ENCODE results near the gene SPOCK3. TPM values are rescaled to one million over a fixed set of nuclear protein-coding genes. Genes with fewer than 3 reads are reported as not detected.

The SPOCK3 gene
- total RNA-seq, 8 experiments from 2014 or later = 0.41 to 42.2 (median 18.6) TPM; not detected in 2

GRCh38 chr4:167144605-167145004, 89.7 kb downstream of the SPOCK3 start:
- 0 to 60% (median 35%) methylated on average over 1 of the region's 1 CpG for WGBS, 10 experiments

GRCh38 chr4:167143018-167143417, 91.3 kb downstream of the SPOCK3 start:
- Histone ChIP-seq H3K27ac (no peak overlapping the region), H3K4me1 (replicated peaks in 1 of 2) (no peaks in the 10 kb centered on the region), H3K4me3 (no peak overlapping the region)
- in situ Hi-C loops (cut with MboI; ENCODE audit: low pct_unique_long_range_greater_than_20kb in 2 of 9, low sequenced_read_pairs in 9 of 9, unreplicated experiment in 9 of 9) = no loop called here
- 0 to 94% (median 49%) methylated on average over 2 of the region's 2 CpGs; no CpG with 5 or more reads in 4 of the 10 experiments for WGBS, 10 experiments
- ATAC-seq (replicated peaks in 6 of 8) = no peak

More at GRCh38 chr4:167144605-167145004, 89.7 kb downstream of the SPOCK3 start:
- in situ Hi-C loops (cut with MboI; ENCODE audit: low pct_unique_long_range_greater_than_20kb in 2 of 9, low sequenced_read_pairs in 9 of 9, unreplicated experiment in 9 of 9) = no loop called here
- Histone ChIP-seq H3K4me1 (replicated peaks in 1 of 2) (no peaks in the 10 kb centered on the region), H3K4me3 (no peak overlapping the region), H3K27ac (no peak overlapping the region)
- no peak for ATAC-seq (replicated peaks in 6 of 8)

GRCh38 chr4:167136270-167136669, 98.0 kb downstream of the SPOCK3 start:
- in situ Hi-C loops (cut with MboI; ENCODE audit: low pct_unique_long_range_greater_than_20kb in 2 of 9, low sequenced_read_pairs in 9 of 9, unreplicated experiment in 9 of 9) = no loop called here
- 0 to 100% (median 67%) methylated on average over 1 to 2 of the region's 2 CpGs; no CpG with 5 or more reads in 1 of the 10 experiments for WGBS, 10 experiments

GRCh38 chr4:167129146-167129545, 105.1 kb downstream of the SPOCK3 start:
- no peaks in the 10 kb centered on the region for H3K4me1 ChIP-seq (replicated peaks in 1 of 2)
- no peak overlapping the region for H3K4me3 ChIP-seq
- ATAC-seq (replicated peaks in 6 of 8) = no peak
- WGBS, 10 experiments = 0 to 100% (median 46%) methylated on average over 1 of the region's 1 CpG; no CpG with 5 or more reads in 2 of the 10 experiments
- in situ Hi-C loops (cut with MboI; ENCODE audit: low pct_unique_long_range_greater_than_20kb in 2 of 9, low sequenced_read_pairs in 9 of 9, unreplicated experiment in 9 of 9) = no loop called here
- no peak overlapping the region for H3K27ac ChIP-seq

More at GRCh38 chr4:167136270-167136669, 98.0 kb downstream of the SPOCK3 start:
- Histone ChIP-seq H3K4me1 (replicated peaks in 1 of 2) (no peaks in the 10 kb centered on the region), H3K4me3 (no peak overlapping the region), H3K27ac (no peak overlapping the region)
- ATAC-seq (replicated peaks in 6 of 8) = no peak

- Histone ChIP-seq H3K4me3 (no peak overlapping the region), H3K27ac (no peak overlapping the region), H3K4me1 (replicated peaks in 1 of 2) (no peaks in the 10 kb centered on the region)
- ATAC-seq (replicated peaks in 6 of 8) = no peak
- WGBS, 10 experiments = 0 to 100% (median 73%) methylated on average over 1 to 2 of the region's 2 CpGs; no CpG with 5 or more reads in 1 of the 10 experiments
- in situ Hi-C loops (cut with MboI; ENCODE audit: low pct_unique_long_range_greater_than_20kb in 2 of 9, low sequenced_read_pairs in 9 of 9, unreplicated experiment in 9 of 9) = no loop called here
Measured at GRCh38 chr4:167119392-167119791, 114.9 kb downstream of the SPOCK3 start.

GRCh38 chr4:167117273-167117672, 117.0 kb downstream of the SPOCK3 start:
- Histone ChIP-seq H3K4me1 (replicated peaks in 1 of 2) (no peaks in the 10 kb centered on the region), H3K27ac (no peak overlapping the region), H3K4me3 (no peak overlapping the region)
- no peak for ATAC-seq (replicated peaks in 6 of 8)
- WGBS, 10 experiments = 0 to 73% (median 22%) methylated on average over 1 to 3 of the region's 4 CpGs; no CpG with 5 or more reads in 5 of the 10 experiments
- in situ Hi-C loops (cut with MboI; ENCODE audit: low pct_unique_long_range_greater_than_20kb in 2 of 9, low sequenced_read_pairs in 9 of 9, unreplicated experiment in 9 of 9) = no loop called here

- no peak overlapping the region for H3K4me3 ChIP-seq
- H3K4me1 ChIP-seq (replicated peaks in 1 of 2) = no peaks in the 10 kb centered on the region
- 0 to 100% (median 69%) methylated on average over 1 to 4 of the region's 4 CpGs for WGBS, 10 experiments
- no peak for ATAC-seq (replicated peaks in 6 of 8)
- no peak overlapping the region for H3K27ac ChIP-seq
- in situ Hi-C loops (cut with MboI; ENCODE audit: low pct_unique_long_range_greater_than_20kb in 2 of 9, low sequenced_read_pairs in 9 of 9, unreplicated experiment in 9 of 9) = no loop called here
Measured at GRCh38 chr4:167114416-167114971, 119.8 kb downstream of the SPOCK3 start.

- WGBS, 10 experiments = 0 to 100% (median 40%) methylated on average over 1 of the region's 1 CpG; no CpG with 5 or more reads in 6 of the 10 experiments
- in situ Hi-C loops (cut with MboI; ENCODE audit: low pct_unique_long_range_greater_than_20kb in 2 of 9, low sequenced_read_pairs in 9 of 9, unreplicated experiment in 9 of 9) = no loop called here
Measured at GRCh38 chr4:167111622-167112021, 122.7 kb downstream of the SPOCK3 start.

GRCh38 chr4:167111092-167111491, 123.2 kb downstream of the SPOCK3 start:
- 85 to 100% (median 93%) methylated on average over 2 of the region's 2 CpGs; no CpG with 5 or more reads in 1 of the 10 experiments for WGBS, 10 experiments
- in situ Hi-C loops (cut with MboI; ENCODE audit: low pct_unique_long_range_greater_than_20kb in 2 of 9, low sequenced_read_pairs in 9 of 9, unreplicated experiment in 9 of 9) = no loop called here
- ATAC-seq (replicated peaks in 6 of 8) = no peak
- Histone ChIP-seq H3K4me3 (no peak overlapping the region), H3K27ac (no peak overlapping the region), H3K4me1 (replicated peaks in 1 of 2) (no peaks in the 10 kb centered on the region)

More at GRCh38 chr4:167111622-167112021, 122.7 kb downstream of the SPOCK3 start:
- Histone ChIP-seq H3K4me3 (no peak overlapping the region), H3K27ac (no peak overlapping the region), H3K4me1 (replicated peaks in 1 of 2) (no peaks in the 10 kb centered on the region)
- ATAC-seq (replicated peaks in 6 of 8) = peak in 1 of 8 experiments; percentile 19

- WGBS, 10 experiments = 36 to 95% (median 79%) methylated on average over 1 to 3 of the region's 3 CpGs
- ATAC-seq (replicated peaks in 6 of 8) = no peak
- Histone ChIP-seq H3K27ac (no peak overlapping the region), H3K4me3 (no peak overlapping the region), H3K4me1 (replicated peaks in 1 of 2) (no peaks in the 10 kb centered on the region)
- in situ Hi-C loops (cut with MboI; ENCODE audit: low pct_unique_long_range_greater_than_20kb in 2 of 9, low sequenced_read_pairs in 9 of 9, unreplicated experiment in 9 of 9) = no loop called here
Measured at GRCh38 chr4:167109859-167110258, 124.4 kb downstream of the SPOCK3 start.

- no peak overlapping the region for H3K27ac ChIP-seq
- no peak for ATAC-seq (replicated peaks in 6 of 8)
- in situ Hi-C loops (cut with MboI; ENCODE audit: low pct_unique_long_range_greater_than_20kb in 2 of 9, low sequenced_read_pairs in 9 of 9, unreplicated experiment in 9 of 9) = no loop called here
- H3K4me3 ChIP-seq = no peak overlapping the region
- H3K4me1 ChIP-seq (replicated peaks in 1 of 2) = no peaks in the 10 kb centered on the region
Measured at GRCh38 chr4:167105857-167106256, 128.4 kb downstream of the SPOCK3 start.

- Histone ChIP-seq H3K4me3 (no peak overlapping the region), H3K4me1 (replicated peaks in 1 of 2) (no peaks in the 10 kb centered on the region), H3K27ac (no peak overlapping the region)
- no peak for ATAC-seq (replicated peaks in 6 of 8)
- 0 to 94% (median 86%) methylated on average over 2 to 5 of the region's 5 CpGs; no CpG with 5 or more reads in 3 of the 10 experiments for WGBS, 10 experiments
- in situ Hi-C loops (cut with MboI; ENCODE audit: low pct_unique_long_range_greater_than_20kb in 2 of 9, low sequenced_read_pairs in 9 of 9, unreplicated experiment in 9 of 9) = no loop called here
Measured at GRCh38 chr4:167102475-167102874, 131.8 kb downstream of the SPOCK3 start.

GRCh38 chr4:167101035-167101434, 133.3 kb downstream of the SPOCK3 start:
- Histone ChIP-seq H3K4me3 (no peak overlapping the region), H3K27ac (no peak overlapping the region), H3K4me1 (replicated peaks in 1 of 2) (no peaks in the 10 kb centered on the region)
- no peak for ATAC-seq (replicated peaks in 6 of 8)
- 0 to 93% (median 77%) methylated on average over 2 of the region's 2 CpGs; no CpG with 5 or more reads in 1 of the 10 experiments for WGBS, 10 experiments
- in situ Hi-C loops (cut with MboI; ENCODE audit: low pct_unique_long_range_greater_than_20kb in 2 of 9, low sequenced_read_pairs in 9 of 9, unreplicated experiment in 9 of 9) = no loop called here

- no peaks in the 10 kb centered on the region for H3K4me1 ChIP-seq (replicated peaks in 1 of 2)
- peak in 6 of 8 experiments; percentile 22 to 100 (median 88) for ATAC-seq (replicated peaks in 6 of 8)
- no peak overlapping the region for H3K27ac ChIP-seq
- 0 to 80% (median 0%) methylated on average over 1 of the region's 1 CpG; no CpG with 5 or more reads in 2 of the 10 experiments for WGBS, 10 experiments
- H3K4me3 ChIP-seq = no peak overlapping the region
- in situ Hi-C loops (cut with MboI; ENCODE audit: low pct_unique_long_range_greater_than_20kb in 2 of 9, low sequenced_read_pairs in 9 of 9, unreplicated experiment in 9 of 9) = no loop called here
Measured at GRCh38 chr4:167100120-167100519, 134.2 kb downstream of the SPOCK3 start.

Measured in motor neuron (in vitro differentiated cells).